Measurements from ENCODE around the gene IST1.
"Not testable (repeated sequence)": the region's sequence is repeated elsewhere in the genome, so short reads cannot be mapped to it uniquely, and the experiment has no call there.

The IST1 gene

DNA sequence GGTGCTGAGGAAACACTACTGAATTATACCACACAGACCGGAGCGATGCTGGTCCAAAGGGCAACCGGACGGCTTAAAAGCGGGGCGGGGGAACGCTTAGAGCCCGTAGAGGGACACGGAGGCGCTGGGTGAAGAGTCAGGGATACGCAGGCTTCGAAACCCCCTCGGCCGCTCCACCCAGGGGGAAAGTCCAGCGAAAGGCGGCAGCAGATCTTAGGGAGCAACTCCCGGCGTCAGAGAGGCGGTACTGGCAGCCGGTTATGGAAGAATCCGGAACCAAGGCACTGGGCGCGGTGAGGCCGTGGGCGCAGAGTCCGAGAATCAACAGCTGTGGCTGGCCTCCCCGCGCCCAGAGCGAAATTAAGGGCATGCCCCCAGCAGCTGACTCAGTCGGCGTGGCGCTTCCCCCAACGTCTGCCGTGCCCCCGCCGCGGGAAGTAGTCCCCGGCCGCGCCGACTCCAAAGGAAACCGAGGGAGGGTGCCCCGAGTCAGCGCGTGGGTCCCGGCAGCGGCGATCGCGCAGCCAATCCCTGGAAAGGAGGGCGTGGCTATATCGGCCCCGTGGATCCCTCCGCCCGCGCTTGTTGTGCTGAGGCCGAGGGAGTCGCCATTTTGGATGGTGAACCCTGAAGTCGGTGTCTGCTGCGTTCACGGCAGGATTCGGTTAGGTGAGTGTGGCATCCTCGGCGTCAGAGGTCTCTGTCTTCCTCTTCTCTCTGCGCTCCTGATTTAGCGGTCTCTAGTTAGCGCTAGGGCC, at the start of gene IST1:
IST1 (plus strand) TSS at position 611 of the 758 bp plus-strand sequence. CDS start 20,110 bp downstream, outside the sequence.
- DNase-seq, result peak; percentile 63 to 98 (median 94)

DNA sequence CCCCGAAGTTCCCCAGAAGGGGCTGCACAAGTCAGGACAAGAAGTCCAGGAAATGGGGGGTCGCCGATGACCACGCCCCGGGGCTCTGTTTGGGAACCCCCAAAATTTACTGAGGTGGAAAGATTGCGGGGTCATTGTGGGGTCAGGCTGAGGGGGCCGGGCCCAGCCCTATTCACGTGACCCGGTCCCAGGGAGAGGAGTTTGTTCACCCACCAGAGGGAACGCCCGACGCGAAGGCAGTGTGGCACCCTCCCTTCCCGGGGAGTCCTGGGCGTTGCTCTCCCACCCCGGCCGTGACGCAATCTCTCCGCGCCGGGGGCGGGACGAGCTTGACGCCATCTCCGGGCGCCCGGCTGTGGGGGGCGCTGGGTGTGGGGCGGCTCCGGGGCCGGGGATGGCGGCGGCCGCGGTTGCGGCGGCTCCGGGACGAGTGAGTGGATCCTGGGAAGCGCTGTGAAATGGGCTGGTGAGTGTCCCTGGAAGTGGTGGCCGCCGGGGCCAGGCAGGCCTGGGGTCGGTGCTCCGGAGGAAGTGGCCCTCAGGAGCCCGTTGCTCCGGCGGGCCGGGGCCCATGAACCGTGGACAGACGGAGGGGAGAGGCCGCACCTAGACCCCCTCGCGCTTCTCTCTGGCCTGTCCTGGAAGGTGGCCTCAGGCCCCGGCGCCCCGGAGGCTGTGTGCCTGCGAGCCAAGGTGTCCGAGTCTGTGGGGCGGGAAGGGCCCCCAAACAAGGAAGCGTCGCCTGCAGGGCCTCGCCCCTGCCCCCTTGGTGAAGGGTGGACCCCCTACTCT, 49.5 kb upstream of the IST1 start, which contains the start of gene ATXN1L:
ATXN1L (plus strand) TSS at position 338 of the 792 bp plus-strand sequence. CDS start 3,765 bp downstream, outside the sequence.
- peak; percentile 9 to 91 (median 78) for DNase-seq

DNA sequence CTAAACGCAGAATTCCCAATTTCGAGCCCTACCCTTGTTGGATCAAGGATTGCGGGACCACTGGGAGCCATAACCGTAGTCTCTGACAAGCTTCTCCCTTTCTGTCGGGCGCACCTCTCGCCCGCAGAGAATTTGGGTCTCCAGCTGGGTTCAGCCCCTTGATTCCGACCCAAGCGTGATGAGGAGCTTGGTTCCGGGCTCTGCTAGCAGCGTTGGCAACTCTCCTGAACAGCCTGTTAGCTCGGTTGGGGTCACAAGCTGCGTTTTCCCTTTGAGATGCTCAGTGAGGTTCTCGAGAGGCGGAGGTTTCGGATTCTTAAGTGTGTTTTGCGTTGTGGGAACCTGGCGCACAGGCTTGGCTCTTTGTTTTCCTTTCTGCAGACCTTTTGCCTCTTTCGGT, 48.9 kb upstream of the IST1 start:
- peak in 8 of 56 donors; percentile 3 to 43 (median 26) for DNase-seq

DNA sequence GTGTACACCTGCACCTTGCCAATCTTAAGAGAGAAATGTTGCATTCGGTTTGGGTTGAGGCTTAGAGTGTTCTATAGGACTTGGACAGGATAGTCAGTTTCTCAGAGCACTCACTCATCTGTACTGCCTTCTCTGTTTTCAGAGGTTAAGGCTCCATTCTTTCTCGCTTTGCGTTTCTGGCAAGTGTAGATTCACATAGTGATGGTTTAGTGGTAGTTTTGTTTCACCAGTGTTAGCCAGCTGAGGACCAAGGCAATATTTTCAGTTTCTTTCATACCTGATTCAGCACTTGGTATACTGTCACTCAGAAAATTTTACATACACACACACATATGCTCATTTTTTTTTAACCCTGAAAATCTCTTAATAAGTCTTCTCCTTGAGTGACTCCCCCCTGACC, 48.2 kb upstream of the IST1 start:
- no peak for DNase-seq

DNA sequence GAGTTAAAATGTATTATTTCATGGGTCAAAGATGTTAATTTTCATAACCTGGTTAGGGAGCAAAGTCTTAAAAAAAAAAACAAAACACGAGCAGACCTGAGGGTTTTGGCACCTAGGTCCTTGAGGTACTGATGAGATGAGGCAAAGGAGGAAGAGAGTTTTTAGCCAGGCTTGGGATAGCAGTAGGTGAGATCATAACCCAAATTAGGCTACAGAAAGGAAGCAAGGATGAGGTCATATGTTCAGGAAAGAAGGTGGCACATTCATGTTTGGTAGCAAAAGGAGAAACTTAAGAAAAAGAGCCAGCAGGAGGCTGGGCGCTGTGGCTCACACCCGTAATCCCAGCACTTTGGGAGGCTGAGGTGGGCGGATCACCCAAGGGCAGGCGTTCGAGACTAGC, 46.7 kb upstream of the IST1 start:
- no peak for DNase-seq

DNA sequence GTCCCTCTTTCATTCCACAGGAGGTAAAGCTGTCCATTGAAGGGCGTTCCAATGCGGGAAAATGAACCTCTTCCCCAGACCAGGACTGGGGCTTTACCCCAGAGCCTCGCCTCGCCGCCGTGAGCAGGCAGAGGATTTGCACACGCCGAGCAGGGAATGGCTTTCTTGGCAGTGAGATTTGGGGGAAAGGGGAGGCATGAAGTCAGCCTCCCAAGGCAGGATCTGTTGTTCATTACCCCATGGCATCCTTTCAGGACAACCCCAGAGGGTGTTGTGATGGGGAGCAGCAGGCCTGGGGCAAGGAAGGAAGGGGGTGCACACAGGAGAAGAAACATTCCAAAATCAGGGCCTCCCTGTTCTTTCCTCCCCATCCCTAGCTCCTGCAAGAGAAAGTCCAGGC, 43.6 kb upstream of the IST1 start:
- DNase-seq, result no peak

DNA sequence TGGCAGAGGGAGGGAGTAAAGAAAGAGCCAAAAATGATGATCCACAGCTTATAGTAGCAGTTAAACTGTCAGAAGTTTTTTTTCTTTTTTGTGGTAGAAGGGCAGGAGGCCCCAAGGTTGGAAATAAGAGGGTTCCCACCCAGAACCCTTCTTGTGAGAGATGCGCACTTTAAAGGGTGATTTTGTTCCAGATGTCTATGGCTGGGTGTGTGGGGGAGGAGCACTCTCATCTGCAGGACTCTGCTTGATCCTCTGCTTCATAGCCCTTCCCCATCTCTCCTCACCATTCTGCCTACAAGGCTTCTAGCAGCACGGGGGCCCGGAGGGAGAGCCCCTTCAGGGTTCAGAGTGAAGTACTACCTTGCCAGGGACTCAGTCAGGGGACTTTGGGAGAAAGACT, 43.2 kb upstream of the IST1 start:
- DNase-seq, result no peak

DNA sequence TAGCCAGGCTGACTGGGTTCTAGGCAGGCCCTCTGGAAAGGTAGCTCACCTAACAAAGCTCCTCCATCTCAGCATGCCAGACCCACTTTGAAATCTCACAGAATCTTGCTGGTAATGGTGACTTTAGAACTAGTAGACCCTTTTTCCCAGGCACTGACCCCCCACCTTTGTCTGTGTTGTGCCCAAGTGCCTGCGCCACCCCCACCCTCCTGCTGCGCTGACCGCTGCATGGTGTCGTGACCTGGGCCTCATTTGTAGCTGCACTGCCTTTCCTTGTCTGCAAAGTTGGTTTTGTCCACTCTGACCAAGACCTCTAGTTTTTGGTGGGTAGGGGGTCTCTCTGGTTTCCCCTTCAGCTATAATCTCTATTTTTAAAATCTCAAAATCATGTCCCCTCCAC, 42.8 kb upstream of the IST1 start:
- no peak for DNase-seq

DNA sequence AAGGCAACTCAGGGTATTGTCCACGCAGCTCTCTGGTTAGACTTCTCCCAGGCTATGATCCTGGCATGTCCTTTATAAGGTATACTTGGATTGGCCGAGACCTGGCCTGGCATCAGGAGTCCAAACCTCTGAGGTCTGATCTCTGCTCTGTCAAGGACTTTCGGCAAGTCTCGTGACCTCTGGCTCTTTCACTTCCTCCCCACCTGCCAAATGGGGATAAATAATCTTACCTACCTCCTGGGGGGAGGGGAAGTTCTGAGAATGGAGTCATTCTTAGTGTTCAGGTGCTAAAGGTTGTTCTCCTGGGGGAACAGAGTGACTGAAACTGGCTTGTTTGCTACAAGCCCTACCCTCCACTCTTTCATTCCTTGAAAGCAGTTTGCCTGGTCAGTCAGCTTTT, 41.9 kb upstream of the IST1 start:
- no peak for DNase-seq

DNA sequence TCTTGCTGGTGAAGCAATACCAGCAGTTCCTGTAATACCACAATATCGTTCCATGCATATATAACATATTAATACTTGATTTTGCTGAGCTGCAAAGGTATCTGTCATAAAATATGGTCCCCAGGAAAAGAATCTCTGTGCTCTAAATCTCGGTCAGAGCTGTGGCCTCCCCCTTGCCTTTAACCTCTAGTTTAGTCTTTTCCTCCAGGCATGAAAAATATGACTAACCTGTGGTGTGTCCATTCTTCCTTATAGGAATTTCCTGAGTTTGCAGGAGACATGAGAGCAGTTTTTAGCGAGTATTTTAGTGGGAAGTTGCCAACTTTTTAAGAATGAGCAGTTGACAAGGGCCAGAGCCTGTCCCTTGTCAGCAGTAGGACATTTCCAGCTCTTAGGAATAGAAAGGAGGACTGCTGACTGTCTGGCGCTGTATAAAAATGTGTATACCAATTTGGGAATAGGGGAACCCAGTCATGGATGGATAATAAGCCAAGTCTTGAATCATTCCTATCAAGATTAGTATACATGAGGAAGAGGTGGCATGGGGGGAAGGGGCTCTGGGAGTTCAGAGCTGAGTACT, 40.9 kb upstream of the IST1 start:
- no peak for DNase-seq

DNA sequence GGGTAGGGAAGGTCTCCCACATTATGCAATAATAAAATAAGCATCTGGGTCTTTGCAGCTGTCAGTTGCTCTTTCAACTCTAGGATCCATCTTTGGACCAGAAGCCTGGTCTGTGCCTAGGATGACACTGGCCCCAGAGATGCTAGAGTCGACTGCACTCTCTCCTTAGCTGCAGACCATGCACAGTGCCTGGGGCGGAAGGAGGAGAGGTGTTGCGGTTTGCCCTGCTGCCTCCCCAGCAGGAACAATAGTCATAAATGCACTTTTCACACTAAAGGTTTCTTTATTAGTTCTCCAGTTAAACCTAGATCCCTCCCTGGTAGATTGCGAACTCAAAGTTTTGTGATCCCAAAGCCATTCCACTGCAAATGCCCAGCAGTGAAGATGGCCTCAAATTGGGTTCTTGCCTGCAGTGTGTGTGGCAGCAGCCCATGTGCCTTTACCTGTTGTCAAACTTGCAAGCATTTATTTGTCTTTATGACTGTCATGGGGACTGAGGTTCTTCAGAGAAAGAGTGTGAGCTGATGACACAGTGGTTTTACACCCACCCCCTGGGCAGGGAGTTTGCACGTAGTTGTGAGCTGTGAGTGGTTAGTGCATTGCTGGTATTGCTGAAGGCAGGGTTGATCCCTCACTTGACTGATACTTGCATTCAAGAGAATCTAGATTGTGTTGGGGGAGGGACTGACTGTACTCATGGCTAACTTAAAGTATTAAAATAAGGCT, 39.2 kb upstream of the IST1 start:
- DNase-seq, result no peak

DNA sequence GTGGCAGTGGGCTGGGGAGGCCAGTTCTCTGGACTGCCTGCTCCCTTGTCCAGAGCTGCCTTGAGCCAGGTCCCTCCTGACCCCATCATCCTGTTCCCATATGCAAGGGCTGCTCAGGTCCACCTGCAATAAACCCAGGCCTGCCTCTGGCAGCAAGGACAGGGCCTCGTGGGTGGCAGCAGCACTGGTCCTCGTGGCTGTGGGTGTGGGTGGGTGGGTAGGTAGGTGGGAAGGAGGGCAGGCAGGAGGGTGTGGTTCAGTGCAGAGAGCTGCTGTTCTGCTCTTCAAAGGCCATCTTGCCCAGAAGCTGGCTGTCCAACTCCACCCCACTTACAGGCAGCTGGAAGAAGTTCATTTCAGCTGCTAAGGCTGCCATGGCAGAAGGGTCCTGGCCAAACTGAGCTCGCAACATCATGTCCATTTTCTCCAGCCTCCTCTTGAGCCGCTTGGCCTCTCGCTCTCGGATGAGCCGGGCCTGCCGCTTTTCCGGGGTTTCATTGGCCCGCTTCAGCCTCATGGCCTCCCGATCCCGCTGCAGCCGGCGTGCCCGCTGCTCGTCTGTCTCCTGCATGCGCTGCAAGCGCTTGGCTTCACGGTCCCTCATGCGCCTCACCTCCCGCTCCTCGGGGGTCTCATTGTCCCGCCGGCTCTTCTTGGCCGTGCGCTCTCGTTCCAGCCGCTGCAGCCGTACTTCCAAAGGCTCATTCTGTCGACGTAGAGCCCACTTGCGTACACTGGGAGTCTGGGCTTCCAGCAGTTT, 35.4 kb upstream of the IST1 start:
- DNase-seq, result no peak

DNA sequence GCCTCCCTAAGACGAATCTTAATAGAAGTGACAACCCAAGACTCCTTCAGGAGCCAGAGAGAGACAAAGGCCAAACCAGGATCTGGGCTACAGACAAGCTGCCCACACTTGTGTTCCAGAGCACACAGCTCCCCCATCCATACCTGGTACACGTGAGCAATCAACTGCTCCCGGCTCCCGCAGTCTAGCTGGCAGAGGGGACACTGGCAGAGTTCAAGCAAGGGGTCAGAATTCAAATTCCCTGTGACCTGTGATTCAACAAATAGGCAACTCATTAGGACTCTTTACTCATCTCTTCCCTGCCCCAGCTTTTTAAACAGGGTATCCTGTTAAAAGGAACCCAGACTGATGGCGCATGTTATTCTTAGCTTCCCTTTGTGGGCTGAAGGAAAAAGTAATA, 31.3 kb upstream of the IST1 start:
- no peak for DNase-seq

DNA sequence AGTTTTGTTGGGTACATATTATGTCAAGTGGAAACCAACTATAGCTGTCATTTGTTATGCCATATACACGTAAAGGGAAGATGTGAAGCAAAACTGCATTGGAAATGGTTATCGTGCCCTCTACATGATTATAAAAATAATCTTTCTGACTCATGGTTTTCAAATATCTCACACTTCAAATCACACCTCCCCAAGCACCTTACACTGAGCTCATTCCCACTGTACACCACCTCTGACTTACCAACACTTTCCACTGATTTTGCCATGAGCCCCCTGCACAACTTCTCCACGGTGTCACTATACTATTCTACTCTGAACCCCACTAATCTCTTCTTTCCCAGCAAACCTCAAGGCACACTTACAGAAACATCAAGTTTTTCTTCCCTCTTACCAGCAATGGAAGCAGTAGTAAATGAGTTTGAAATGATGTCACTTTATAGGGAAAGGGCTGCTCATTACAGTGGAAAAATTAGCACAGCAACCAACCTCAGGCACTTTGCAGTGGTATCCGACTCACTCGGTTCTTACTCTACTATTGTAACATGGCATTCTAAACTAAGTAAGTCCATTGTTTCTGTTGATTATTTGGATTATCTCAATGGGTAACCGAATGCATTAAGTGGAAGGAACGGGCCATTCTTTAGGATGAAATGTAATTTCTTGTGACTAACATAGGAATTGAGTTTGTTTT, 30.0 kb upstream of the IST1 start:
- no peak for DNase-seq

DNA sequence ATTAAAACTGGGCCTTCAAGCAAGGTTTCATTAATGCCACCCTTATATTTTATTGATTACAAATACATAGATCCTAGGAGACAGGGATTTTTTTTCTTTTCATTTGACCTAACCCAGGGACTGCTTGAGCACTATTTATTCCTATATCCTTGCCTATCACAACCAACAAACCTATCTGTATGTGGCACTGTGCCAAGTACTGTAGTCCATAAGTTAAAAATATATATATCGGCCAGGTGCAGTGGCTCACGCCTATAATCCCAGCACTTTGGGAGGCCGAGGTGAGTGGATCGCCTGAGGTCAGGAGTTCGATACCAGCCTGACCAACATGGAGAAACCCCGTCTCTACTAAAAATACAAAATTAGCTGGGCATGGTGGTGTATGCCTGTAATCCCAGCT, 28.2 kb upstream of the IST1 start:
- DNase-seq, result not testable (repeated sequence)

DNA sequence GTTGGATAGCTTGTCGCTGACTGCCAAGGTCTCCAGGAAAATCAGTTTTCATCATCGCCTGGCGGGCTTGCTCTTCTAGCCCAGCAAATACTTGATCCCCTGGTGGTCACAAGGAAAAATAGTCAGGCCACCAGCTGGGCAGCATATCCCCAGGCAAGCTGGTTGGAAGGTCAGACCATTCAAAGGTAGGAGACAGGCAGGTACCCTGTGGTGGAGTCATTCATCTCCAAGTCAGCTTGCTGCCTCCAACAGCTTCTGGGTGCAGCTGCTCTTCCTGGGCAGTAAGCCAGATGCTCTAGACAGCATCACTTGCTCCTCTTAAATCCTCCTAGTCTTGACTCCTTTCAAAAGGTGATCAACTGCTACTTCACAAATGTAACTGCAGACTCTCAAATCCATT, 27.4 kb upstream of the IST1 start:
- DNase-seq, result no peak

DNA sequence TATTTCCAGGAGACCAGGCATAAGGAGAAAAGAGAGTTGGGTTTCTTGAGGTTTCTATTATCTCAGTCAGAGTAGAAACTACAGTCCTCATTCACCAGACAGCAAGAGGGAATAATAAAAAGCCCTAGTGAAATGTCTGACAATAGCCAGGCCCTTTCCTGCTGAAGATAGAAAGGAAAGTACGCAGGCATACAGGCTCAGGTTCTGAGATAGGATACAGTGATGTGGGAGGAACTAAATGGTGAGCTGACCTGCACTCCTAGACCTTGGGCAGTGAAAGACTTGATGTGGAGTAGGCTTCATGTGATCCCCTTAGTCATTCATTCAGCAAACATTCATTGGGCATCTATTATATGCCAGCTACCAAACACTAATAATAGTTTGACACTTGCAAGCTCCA, 26.2 kb upstream of the IST1 start:
- DNase-seq, result no peak

DNA sequence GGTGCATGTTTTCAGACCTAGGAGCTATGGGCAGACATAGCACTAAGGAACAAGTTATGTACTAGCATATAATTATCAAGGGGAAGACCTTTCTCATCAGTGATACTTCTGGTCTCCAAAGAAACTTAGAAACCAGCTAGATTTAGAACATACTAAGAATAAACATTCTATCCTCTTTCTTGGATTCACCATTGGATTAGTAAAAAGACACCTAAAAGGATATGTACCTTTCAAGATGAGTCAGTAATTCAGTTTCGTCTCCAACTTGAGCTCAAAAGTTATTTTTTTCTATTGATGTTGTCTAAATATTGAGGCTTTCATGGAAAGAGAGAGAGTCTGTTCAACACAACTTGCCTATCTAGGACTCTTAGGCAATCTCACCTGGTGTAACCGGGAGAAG, 24.5 kb upstream of the IST1 start:
- DNase-seq, result no peak

DNA sequence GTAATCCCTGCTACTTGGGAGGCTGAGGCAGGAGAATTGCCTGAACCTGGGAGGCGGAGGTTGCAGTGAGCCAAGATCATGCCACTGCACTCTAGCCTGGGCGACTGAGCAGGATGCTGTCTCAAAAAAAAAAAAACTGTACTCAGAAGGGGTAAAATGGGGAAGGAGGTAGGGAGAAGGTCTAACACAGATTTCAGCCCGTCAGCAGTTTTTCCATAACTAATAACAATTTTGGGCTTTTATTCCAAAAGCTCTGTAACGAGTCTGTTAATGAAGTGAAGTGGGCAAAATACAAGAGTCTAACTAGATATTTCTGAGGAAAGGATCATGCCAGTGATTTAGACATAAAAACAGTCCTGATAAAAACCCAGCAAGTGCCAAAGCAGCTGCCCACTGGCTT, 22.1 kb upstream of the IST1 start:
- DNase-seq, result no peak

DNA sequence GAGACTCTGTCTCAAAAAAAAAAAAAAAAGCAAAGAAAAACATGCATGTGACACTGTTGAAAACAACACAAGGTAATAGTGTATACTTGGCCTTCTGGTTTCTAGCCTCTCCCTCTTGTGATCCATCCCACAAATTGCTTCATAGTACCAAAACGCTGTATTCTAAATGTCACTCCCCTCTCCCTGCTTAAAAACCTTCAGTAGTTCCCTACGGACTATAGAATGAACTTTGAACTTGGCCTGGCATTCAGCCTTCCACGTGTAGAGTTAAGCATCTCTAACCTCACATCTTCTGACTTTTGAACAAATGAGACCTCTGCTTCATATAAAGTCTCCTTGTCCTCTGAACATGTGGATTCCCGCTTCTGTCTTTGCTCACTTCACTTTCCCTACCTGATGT, 16.4 kb upstream of the IST1 start:
- no peak for DNase-seq

Data from amygdala (tissue), 56 donors.